22Rv1 (cell line): ENCODE results near the gene ZFP90.
"Not testable (repeated sequence)": the region's sequence is repeated elsewhere in the genome, so short reads cannot be mapped to it uniquely, and the experiment has no call there.

Experiments used
- H3K27ac ChIP-seq: fragments of 450-650 bp; 2 replicates; pipeline ENCODE4 v1.5.1; 2017
- ZFX ChIP-seq: fragments of 450-650 bp; IDR thresholded peaks from 2 replicates; pipeline ENCODE4 v1.6.1; 2017; ENCODE audit warnings: antibody characterized with exemption, borderline replicate concordance
- TF ChIP-seq, protein P1 (sequence below): fragments of 450-650 bp; IDR thresholded peaks from 2 replicates; pipeline ENCODE4 v1.5.1; 2017; ENCODE audit warnings: mild to moderate bottlenecking

Gene ZFP90

DNA sequence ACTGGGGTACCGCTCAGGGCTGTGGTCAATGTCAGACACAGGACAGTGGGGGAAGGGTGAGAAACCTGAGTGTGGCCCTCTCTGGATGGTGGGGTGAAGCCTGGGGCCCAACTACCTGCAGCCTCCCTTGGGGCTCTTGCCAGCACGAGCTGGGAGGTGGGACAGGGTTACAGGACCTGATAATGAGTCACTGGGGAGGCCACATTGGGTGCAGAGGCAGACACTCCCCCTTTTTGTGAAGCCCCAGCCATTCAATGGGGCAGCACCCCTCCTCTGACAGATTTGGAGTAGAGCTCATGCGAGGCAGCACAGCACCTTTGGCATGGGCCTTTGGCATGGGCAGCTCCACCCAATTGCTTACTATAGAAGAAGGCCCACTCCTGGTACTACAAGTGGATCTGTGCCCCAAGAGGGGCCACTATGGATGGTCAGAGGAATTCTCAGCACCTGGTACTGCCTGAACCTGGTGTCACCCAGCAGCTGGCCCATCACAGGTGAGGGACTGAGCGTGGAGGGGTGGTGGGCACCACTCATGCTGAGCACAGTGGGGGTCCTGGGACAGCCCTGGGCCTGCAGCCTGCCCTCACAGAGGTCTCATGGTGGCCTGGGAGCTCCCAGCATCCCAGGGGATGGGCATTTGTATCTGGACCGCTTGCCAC lies 45.5 kb upstream of the ZFP90 start:
- TF ChIP-seq, protein P1, sequence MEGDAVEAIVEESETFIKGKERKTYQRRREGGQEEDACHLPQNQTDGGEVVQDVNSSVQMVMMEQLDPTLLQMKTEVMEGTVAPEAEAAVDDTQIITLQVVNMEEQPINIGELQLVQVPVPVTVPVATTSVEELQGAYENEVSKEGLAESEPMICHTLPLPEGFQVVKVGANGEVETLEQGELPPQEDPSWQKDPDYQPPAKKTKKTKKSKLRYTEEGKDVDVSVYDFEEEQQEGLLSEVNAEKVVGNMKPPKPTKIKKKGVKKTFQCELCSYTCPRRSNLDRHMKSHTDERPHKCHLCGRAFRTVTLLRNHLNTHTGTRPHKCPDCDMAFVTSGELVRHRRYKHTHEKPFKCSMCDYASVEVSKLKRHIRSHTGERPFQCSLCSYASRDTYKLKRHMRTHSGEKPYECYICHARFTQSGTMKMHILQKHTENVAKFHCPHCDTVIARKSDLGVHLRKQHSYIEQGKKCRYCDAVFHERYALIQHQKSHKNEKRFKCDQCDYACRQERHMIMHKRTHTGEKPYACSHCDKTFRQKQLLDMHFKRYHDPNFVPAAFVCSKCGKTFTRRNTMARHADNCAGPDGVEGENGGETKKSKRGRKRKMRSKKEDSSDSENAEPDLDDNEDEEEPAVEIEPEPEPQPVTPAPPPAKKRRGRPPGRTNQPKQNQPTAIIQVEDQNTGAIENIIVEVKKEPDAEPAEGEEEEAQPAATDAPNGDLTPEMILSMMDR: no peak
- no peak for TF ChIP-seq ZFX
- no peak overlapping the region for H3K27ac ChIP-seq

DNA sequence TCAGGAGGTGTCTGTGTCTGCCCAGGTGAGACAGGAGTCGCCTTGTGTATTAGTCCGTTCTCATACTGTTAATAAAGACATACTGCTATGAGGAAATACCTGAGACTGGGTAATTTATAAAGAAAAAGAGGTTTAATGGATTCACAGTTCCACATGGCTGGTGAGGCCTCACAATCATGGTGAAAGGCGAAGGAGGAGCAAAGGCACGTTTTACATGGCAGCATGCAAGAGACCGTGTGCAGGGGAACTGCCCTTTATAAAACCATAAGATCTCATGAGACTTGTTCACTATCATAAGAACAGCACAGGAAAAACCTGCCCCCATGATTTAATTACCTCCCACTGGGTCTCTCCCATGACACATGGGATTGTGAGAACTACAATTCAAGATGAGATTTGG lies 44.8 kb upstream of the ZFP90 start:
- not testable (repeated sequence) for H3K27ac ChIP-seq

DNA sequence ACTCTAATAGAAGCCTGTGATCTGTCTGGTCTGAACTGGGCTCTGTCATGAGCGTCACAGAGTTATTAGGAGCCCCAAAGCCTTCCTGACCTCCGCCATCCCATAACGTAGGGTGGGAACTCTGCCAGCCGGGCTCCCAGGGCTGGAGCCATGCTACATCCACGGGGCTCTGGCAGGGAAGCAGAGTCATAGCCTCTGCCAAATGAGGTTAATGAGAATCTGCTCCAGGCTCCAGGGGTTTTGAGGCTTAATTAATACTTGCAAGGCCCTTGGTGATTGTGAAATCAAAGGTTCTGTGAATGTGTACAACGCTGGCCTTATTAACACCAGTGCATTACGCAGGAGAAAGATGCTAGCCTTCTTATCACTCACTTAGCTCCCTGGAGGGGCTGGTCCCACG lies 42.4 kb upstream of the ZFP90 start:
- no peak for TF ChIP-seq ZFX
- TF ChIP-seq, protein P1: no peak
- no peak overlapping the region for H3K27ac ChIP-seq

DNA sequence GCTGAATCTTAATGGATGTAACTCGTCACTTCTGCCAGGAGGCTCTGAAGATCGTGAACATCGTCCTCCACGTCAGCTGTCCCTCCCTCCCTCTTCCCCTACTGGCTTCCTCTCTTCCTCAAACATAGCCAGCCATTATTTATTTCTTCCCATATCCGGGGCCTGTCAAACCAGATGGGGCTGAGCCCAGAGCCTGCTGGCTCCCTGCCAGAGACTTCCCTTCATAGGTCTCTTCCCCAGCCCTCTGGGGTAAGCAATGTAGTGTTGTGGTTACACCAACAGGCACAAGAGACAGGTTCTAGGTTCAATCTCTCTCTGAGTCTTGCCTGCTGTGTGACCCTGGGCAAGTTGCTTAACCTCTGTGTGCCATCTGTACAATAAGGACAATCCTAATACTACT lies 40.1 kb upstream of the ZFP90 start:
- H3K27ac ChIP-seq: no peak overlapping the region
- TF ChIP-seq, protein P1: no peak
- TF ChIP-seq ZFX: no peak

DNA sequence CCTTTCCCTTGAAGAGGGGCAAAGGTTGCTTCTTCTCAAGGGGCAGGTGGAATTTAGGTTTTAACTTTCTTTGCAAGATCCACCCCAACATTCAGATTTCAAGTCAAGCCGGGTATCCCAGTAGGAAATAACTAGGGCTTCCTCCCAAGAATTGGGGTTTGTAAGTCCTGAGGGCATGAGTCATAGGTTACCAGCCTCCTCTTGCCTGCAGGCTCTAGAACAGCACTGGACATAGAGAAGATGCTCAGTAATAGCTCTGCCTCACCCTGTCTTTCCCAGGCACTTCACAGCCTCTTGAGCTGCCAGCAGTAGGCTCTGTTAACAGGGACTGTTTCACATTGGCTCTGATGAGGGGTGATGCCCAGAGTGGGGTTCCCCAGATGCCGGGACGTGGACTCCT lies 35.8 kb upstream of the ZFP90 start:
- TF ChIP-seq, protein P1: no peak
- TF ChIP-seq ZFX: no peak
- no peak overlapping the region for H3K27ac ChIP-seq

DNA sequence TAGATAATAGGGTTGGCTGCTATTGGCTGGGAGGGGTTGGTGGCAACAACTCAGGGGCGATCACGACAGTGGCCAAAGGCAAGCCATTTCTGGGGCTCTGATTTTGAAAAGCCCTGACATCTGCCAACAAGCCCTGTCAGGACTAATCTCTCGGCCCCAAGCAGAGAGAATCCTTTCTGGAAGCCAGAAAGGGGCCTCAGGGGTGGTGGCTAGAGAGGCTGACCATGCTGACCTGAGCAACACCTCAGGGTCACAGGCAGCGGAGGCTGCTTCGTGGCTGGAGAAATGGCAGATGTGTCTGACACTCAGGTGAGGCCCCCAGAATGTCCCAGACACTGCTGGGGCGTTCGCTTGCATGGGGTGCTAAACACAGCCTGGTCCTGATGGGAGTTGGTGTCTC lies 35.0 kb upstream of the ZFP90 start:
- H3K27ac ChIP-seq: no peak overlapping the region
- no peak for TF ChIP-seq ZFX
- TF ChIP-seq, protein P1: no peak

DNA sequence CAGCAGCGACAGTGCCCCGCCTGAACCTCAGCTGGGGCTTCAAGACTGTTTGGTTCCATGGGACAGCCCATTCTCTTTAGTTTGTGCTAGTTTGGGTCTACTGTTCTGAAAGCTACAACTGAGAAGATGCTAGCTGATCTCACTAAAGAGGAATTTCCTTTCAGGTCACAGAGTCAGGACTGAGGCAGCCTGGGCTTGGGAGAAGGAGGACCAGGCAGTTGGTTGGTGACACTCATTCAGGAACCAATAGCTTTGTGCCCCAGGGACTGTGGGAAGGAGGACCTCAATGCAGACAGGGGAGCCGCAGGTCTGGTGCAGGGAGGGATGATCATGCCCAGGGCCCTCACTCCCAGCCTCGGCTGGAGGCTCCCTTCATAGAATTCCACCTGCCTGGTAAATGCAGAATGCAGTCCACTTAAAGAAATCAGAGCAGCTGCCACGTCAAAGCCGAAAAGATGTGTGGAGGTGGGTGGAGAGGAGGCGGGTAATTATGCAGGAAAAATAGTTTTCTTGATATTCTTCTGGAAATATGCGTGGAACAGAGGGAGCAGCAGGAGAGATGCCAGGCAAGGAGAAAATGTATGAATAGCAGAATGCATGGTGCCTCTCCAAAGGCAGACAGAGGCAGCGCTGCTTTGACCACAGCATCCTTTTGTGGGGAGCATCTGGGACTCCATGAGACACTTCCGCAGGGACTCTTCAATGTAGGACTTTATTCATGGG lies 32.6 kb upstream of the ZFP90 start:
- no peak overlapping the region for H3K27ac ChIP-seq
- TF ChIP-seq ZFX: no peak
- TF ChIP-seq, protein P1: no peak

DNA sequence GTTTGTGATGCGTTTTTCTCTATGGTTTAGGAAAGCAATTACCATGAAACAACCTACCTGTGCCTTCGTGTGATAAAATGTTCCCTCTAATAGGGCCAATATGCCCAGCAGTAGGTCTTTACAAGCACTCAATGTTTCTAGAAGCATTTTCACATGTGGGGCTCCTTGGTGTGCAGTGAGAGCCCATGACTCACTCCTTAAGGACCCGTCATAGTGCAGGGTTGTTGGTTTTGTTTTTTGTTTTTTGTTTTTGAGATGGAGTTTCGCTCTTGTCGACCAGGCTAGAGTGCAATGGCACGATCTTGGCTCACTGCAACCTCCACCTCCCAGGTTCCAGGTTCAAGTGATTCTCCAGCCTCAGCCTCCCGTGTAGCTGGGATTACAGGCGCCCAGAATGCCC lies 31.1 kb upstream of the ZFP90 start:
- TF ChIP-seq ZFX: no peak
- TF ChIP-seq, protein P1: no peak
- H3K27ac ChIP-seq: no peak overlapping the region
